H1 (cell line): ENCODE measurements around the gene PRR16.

Source experiments
- CTCF ChIP-seq, 3 experiments: IDR thresholded peaks; 1 replicate in 2 of 3; 2 replicates in 1 of 3; pipeline versions ENCODE4 v1.5.1 to v1.6.1; 2011; ENCODE audit warnings: low read length in 3 of 3, mild to moderate bottlenecking in 3 of 3, inconsistent platforms in 2 of 3, low read depth in 1 of 3, moderate library complexity in 1 of 3; ENCODE audit not compliant: insufficient read depth in 1 of 3; ENCODE audit errors: control extremely low read depth in 1 of 3
- FOSL1 ChIP-seq: IDR thresholded peaks from 2 replicates; pipeline ENCODE4 v1.6.1; 2011; ENCODE audit warnings: mild to moderate bottlenecking, low read depth, low read length, moderate library complexity; ENCODE audit not compliant: insufficient read depth
- POLR2A ChIP-seq, 2 experiments: IDR thresholded peaks; 1 replicate in 1 of 2; 2 replicates in 1 of 2; pipeline ENCODE4 v1.6.1; 2011; ENCODE audit warnings: low read depth in 2 of 2, low read length in 2 of 2, mild to moderate bottlenecking in 2 of 2; ENCODE audit errors: control extremely low read depth in 1 of 2

- TF ChIP-seq POLR2A (IDR thresholded peaks at IDR 0.05; ENCODE audit: control extremely low read depth in 1 of 2, low read depth in 2 of 2, low read length in 2 of 2) (no peak), FOSL1 (no peak), CTCF (IDR thresholded peaks at IDR 0.05; ENCODE audit: control extremely low read depth in 1 of 3, insufficient read depth in 1 of 3, low read depth in 1 of 3, low read length in 3 of 3) (no peak)
These were observed 168.3 kb downstream of the PRR16 start for GRCh38 chr5:120632430-120632829.
